CD1c-positive myeloid dendritic cell (primary cell): ENCODE results near the gene TBC1D4.
A peak's percentile ranks its signal among the peaks of the same experiment; 100 is the strongest.

ENCODE experiments used
- DNase-seq: peaks from one replicate; pipeline ENCODE4 v3.0.0-alpha.2; 2016; ENCODE audit errors: extremely low spot score

Gene TBC1D4

DNA sequence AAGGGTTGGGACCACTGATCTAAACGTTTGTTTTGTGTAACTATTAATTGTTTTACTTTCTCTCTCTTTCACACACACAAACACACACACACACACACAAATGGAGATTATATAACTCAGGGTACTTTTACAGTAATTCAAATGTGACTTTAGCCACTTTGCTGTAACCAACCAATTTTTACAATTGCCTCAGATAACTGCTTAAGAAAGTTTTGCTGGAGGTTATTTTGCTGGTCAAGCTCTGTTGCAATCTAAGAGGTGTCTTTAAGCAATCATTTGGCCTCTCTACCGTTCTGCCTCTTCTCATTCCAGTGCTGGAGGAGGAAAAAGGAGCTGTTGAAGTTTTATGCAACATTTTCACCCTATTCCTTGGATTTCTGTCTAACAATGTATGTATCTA is 63.0 kb downstream of the TBC1D4 start:
- DNase-seq = no peak

DNA sequence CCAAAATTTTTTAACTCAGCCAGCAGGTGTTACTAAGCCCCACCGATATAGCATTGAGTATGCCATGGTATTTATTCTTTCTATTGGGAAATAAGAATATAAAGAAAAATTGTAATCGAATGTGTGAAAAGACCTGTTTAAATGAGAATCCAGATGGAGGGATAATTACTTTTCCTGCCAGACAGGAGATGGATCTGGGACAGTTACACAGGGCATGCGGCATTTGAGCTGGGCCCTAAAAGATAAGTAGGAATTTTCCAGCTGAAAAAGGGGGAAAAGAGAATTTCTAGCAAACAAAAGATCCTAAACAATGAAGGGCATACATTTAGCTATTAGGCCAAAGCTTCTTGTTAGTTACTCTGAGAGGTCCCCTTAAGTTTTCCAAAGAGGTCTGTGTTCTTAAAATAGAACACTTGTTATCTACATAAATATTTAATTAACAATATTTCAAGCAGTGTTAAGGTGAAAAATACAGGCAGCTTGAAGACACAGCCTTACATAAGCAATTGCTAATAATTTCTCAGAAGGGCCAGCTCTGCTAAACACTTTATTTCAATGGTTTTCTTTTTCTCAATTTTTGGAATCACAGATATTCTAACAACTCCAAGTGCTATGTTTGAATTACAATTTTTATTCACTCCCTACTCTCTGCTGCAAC is 63.7 kb downstream of the TBC1D4 start:
- DNase-seq = no peak

DNA sequence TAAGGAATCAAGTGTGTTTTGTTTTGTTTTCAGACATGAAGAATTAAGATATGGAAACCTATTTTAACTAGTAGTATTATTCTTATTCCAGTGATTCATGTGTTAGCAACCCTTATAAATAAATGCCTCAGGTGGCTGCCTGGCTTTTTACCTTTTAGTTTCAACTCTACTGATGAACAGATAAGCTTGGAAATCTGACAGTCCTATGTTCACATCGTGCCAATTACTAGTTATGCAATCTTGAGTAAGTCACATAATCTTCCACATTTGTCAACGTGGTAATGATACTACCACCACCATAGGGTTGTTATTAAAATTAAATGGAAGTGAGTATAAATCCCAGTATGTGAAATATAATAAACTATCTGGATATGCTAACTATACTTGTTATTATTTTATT is 64.3 kb downstream of the TBC1D4 start:
- DNase-seq = no peak

DNA sequence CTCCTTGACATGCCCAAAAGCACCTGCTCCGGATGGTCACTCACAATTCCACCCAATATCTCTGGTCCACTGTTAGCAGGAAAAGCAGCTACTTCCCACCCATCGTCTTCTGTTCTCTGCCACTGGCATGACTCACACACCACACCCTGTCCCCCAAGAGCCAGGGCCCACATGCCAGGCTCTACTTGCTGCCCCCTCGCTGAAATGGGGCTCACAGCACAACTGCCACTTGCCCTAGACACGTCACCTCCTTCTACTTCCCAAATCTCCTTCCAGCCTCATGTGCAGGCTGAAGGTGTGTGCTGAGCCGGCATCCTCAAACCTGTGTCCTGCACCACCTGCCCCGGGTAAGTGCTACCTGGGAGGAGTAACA is 65.0 kb downstream of the TBC1D4 start:
- peak; percentile 33 for DNase-seq

DNA sequence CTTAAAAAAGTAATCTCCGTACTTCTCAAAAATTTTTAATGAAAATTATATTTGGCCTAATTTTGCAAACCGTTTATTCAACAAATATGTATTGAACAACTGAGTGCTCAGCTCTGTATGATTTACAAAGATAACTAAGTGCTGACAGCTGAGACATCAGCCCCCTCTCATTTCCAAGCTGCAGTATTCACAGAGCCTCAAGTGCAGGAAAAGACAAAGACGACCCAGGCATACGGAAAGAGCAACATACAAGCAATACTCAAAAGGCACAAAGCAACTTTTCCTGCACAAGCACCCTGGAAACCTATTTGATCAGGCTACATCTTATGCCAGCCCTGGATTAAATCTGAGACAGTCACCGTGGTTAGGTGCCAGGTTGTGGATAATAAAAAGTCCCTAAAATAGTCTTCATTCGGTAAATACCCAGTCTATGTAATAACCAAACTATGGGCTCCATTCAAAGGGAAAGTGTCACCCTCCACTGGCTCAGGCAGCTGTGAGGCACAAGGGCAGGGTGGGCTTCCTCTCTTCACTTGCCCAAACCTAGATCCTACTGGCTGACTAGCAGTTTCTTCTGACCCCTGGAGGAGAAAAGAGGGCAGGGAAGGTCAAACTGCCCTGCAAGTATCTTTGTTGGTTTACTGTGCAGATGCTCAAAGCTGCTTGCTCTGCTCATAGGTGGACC is 65.5 kb downstream of the TBC1D4 start:
- DNase-seq = no peak

DNA sequence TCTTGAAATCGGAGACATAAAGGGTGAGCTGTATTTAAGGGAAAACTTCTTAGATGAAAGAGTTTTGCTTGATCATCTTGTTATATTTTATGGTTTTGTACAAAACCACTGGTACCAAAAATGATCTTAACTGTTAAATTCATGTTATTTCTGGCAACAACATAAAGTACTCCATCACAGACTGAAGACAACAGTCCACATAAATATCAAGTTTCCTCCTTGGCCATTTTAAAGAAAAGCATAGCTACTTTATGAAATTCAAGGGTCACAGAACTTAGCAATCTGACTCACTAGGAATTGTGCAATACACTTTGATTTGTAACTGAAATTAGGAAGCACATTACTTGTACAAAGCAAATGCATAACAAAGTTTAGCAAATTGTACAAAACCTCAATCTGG is 66.3 kb downstream of the TBC1D4 start:
- peak; percentile 77 for DNase-seq

DNA sequence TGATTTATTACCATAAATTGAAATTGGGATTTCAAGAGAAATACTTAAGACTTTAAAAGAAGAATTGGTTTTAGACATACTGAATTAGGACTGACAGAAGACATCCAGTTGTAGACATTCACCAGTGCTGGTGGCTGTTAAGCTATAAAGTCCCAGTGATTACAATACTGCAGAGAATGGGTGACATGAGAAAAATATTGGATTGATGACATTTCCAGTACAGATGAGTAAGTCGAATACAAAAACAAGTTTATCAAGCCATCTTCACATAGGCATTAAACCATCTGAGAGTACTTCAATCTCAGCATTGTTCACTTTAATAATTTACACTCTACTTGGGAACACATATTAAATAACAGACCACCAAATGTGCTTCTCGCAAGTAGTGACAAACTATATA is 66.8 kb downstream of the TBC1D4 start:
- no peak for DNase-seq

DNA sequence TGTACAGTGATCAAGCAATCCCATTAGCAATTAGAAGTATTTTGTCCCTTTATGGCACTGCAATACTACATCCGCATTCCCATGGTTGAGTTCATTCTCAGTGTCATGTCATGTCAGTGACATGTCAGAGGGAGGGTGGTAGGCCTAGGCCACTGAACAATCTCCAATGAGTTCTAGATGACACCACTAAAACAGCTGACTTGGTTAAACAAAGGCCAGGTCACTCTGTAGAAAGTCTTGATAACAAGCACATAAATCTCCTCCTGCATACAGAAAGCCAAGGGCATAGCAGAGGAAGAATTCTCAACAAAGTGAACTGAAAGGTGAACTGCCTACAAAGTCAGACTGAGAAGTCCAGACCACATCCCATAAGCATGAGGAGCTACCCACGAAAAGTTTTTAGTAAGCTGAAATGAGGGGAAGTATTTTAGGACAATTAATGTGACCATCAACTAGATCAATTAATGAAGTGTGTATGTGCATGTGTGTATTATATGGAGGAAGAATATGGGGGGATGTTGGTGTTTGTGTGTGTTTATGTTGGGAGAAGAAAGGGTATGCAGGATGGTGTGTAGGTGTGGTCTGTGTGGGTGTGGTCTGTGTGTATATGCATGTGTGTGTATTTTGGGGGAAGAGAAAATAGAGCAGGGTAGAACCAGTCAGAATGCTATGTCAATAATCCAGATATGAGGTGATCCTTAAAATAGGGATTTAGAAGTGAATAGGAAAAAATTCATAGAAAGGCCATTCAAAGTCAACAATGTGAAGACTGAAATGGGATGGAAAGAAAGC is 67.7 kb downstream of the TBC1D4 start:
- no peak for DNase-seq

DNA sequence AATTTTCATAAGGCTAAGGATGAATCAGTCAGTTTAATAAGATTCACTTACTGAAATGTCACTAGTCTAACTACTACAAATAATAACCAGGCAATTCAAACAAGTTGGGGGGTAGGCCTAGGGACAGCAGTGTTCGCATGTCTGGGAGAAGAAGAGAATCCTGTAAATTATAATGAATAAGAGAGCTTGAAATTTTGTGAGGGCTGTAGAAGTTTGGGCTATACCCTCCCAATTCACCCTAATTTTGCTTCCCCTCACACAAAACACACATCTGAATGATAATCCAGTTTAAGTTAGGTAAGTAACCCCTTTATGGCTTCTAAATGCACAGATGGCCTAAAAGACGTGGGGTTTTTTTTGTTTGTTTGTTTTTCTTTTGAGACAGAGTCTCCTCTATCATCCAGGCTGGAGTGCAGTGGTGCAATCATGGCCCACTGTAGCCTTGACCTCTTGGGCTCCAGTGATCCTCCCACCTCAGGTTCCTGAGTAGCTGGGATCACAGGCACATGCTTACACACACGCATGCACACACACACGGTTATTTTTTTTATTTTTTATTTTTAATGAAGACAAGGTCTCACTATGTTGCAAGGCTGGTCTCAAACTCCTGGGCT is 69.9 kb downstream of the TBC1D4 start:
- no peak for DNase-seq

DNA sequence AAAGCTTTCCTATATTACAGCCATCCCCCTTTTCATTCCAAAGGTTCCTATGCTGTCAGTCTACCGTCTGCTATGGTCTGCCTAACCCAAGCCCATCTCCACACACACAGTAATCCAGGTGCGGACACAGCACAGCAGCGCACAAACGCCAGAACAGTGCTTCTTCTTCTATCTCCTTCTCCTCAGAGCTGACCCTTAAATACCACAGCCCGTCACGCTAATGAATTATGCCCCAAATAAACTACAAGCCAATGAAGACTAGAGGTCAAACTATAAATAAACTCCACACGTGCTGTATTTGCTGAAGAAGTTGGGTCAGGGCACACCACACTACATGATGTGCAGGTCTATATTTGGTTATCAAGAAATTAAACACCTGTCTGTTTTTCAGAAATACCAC is 71.8 kb downstream of the TBC1D4 start:
- no peak for DNase-seq

DNA sequence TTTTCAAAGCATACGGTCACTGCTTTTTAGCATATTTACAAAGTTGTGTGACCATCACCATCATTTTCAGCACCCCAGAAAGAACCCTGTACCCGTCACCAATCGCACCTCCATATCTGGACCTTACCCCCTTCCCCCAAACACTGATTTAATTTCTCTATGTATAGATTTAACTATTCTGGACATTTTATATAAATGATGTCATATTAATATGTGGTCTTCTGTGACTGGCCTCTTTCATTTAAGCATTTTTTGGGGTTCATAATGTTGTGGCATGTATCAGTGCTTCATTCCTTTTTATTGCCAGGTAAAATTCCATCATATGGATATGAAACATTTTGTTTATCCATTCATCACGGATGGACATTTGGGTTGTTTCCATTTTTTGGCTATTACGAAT is 74.0 kb downstream of the TBC1D4 start:
- DNase-seq = no peak

DNA sequence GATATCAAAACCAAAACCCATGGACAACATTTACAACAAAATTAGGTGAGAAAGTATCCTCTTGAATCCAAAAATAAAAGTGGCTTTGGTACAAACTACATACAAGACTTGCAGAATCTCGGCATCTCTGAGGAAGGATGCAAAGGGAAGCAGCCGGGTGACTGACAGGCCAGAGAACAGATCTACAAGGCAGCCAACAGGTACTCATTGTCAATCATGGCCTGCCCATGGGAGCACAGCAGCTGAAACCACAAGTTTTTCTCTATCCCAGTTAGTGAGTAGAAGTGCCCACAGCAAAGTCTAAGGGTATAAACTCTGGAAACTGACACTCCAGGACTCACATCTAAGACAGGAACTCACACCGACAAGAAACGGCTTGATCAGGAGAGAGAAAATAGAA is 74.5 kb downstream of the TBC1D4 start:
- DNase-seq = no peak

DNA sequence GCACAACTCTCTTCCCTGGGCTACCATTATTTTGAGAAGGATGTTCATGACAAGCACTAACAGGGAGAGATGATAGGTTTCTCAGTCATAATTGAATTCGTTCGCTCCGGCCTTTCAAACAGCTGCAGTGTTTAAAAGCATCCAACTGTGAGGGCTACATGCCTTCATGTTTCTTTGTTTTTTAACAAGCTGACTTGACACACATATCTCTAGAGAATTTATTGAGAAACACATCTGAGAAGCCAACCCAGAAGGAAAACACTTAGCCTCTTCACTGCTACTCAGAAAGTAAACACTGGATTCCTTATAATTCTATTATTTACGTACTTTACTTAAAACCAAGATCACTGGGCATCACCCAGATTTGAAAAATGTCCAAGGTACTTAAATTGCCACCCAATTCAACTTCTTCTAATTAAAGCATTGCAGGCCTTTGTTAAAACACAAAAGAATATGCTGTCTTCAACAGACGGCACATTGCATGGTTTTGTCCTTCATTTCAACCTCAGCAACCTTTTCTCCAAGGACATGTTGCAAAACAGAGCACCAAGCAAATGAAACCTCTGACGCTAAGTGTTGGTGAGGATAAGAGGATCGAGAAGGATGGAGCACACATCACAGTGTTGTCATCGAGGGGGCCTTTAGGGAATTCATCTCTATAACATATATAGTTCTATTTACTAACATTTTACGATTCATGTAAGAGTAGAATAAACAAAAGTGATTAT is 75.8 kb downstream of the TBC1D4 start:
- no peak for DNase-seq

DNA sequence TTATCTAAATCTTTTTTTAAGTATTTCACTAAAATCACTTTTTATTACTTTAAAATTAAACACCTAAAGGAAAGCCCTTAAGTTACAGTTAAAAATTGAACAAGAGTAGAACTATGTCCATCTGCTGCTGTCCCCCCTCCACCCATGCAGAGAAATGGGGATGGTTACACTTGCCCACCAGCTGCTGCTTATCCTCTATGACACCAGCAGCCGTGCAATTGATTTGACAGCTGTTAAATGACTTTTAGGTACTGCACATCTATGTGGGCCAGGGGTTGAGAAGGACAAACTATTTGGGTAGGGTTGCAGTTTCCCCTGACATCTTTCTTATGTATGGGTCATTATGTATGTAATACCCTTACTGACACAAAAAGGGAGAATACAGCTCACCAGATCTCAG is 77.2 kb downstream of the TBC1D4 start:
- no peak for DNase-seq

DNA sequence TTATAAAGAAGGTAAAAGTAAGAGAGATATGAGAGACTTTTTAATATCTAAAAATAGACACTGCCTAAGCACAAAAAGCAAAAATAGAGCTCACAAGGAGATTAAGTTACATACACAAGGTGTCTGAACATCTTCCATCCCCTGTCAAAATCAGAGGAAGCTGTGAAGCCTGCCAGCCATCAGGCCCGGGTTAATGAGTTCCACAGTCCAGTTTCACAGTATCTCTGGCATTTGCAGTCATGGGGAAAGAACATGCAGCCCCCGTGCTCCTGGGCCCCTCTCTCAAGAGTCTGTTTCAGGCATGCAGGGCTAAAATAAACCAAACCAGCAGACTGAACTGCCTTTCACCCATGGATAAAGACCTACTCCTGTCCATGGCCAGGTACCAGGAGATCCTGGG is 79.2 kb downstream of the TBC1D4 start:
- DNase-seq = no peak

DNA sequence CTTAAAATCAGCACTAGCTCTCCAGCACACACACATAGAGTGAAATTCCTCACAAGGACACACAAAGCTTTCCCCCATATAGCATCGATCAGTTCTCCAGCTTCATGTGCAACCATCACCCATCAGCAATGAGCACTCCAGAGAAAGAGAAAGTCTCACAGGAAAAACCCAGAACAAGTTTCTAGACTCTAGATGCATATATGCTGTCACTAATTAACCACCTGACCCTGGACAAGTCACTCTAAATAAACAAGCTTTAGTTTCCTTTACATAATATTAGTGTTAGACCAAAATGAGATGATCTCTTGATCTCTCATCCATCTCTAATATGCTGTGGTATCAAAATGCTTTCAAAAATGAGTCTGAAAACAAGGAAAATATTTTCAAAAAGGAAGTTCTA is 81.2 kb downstream of the TBC1D4 start:
- DNase-seq = no peak

DNA sequence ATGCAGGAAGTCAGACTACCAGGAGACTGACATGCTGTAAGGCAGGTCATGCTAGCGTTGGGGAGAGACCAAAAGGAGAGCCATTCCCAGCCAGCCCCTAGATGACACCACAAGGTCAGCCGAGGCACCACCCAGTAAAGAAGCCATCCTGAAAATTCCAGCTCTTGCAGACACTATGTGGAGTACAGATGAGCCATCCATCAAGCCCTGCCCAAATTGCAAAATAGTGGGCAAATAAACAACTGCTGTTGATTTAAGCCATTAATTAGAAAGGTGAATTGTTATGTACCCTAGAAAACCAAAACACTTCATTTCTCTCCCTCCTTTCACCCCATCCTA is 82.1 kb downstream of the TBC1D4 start:
- DNase-seq = no peak

DNA sequence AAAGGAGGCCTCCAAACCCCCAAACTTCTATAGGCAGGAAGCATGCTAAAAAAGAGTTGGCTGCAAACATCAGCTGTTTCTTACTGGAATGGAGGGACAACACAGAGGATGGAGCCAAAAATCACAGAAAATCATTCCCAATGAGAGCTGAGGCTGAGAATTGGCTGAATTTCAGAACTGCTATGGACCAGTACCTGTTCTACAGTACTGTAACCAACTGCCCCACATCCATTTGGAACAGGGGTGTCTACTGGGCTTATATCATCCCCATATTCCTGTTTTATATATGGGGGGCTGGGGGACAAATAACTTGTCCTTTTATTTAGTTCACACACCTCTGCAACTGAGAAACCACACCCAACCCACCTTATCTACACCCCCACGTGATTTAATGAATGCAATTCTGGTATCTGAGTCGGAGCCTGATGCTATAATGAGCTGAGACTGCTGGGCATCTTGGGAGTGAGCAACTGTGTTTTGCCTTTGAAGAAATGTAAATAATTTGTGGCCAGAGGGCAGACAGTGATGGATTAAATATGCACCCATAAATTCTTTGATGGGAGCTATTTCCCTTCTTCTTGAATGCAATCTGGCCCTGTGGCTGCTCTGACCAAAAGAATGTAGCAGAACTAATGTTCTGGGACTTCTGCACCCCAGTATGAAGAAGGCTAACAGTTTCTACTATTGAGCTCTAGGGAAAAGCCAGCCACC is 82.6 kb downstream of the TBC1D4 start:
- no peak for DNase-seq

DNA sequence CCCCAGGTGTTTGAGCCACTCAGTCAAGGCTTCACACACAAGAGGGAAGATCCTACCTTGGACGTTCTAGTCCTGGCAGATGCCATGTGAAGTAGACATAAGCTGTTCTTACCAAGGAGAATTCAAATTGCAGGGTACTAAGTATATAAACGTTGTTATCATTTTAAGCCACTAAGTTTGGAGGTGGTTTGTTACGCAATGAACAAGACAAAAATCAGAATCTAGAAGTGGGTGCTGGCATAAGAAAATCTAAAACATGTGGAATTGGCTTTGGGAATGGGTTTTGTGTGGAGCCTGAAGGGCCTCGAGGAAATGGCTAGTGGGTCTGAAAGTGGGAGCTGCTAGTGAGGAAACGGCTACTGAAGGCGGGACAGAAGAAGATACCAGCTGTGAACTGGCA is 83.9 kb downstream of the TBC1D4 start:
- DNase-seq = no peak

DNA sequence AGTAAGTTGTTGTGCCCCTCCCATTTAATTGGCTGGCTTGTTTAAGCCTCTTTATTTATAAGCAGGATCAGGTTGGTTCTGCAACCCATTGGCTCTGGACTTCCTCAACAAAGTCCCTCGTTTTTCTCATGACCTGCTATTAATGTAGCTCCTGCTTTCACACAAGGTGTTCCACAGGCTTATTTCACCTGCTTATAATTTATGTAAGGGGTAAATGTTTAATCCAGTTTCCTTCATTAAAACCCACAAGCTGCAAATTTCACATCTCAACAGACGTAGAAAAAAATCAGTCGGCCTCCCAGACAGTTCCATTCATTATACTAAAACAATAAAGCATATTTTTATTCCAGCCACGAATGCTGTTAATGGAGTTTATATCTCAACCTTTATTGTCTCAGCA is 86.1 kb downstream of the TBC1D4 start:
- no peak for DNase-seq

DNA sequence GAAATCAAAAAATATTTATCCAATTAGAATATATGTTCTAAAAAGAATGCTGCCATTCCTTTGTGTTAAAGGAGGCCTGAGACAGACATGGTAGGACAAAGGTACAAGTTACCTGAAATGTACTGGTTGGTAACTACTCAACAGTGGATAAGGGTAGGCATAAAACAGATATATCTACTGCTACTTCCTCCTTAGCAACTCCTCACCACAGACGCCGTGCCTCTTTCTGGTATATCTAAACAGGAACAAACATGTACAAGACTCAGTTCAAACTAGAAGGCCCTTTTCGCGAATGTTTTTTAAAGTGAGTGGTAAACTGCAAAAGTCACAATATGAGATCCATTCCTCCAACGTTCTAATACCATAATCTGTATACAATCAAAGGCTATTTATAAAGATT is 86.9 kb downstream of the TBC1D4 start:
- DNase-seq = peak; percentile 38
